K562 (cell line): ENCODE results near the gene LMBR1L. TPM values are rescaled to one million over a fixed set of nuclear protein-coding genes. Genes with fewer than 3 reads are reported as not detected.

Experiments
- ATF7 ChIP-seq: fragments of 450-650 bp; IDR thresholded peaks from 2 replicates; pipeline ENCODE4 v1.7.1; 2014; ENCODE audit warnings: mild to moderate bottlenecking, moderate library complexity
- CSDE1 ChIP-seq, 2 experiments: fragments of 450-650 bp; IDR thresholded peaks; 2 replicates each; pipeline ENCODE4 v1.6.1; 2016; ENCODE audit warnings: mild to moderate bottlenecking in 1 of 2
- EP300 ChIP-seq: IDR thresholded peaks from 2 replicates; pipeline ENCODE4 v1.6.1; 2012; ENCODE audit warnings: low read length, improper control_type of control experiment
- ETS2 ChIP-seq: IDR thresholded peaks from 2 replicates; pipeline ENCODE4 v1.6.1; 2016; ENCODE audit warnings: borderline replicate concordance, missing genetic modification characterization, mild to moderate bottlenecking, moderate library complexity, missing compliant biosample characterization; ENCODE audit not compliant: poor library complexity, severe bottlenecking
- GABPA ChIP-seq: fragments of 200-800 bp; sonication (Bioruptor generic); conservative IDR thresholded peaks from 2 replicates; pipeline ENCODE4 v1.6.1; 2016; ENCODE audit warnings: low read depth, missing genetic modification characterization, missing compliant biosample characterization
- JUN ChIP-seq, 2 experiments: sonication (generic) in 1 of 2; formaldehyde crosslinking in 1 of 2; IDR thresholded peaks; 2 replicates each; pipeline versions ENCODE4 v1.6.1 to v1.8.0; 2012 to 2022; ENCODE audit warnings: borderline replicate concordance in 2 of 2, mild to moderate bottlenecking in 2 of 2, improper control_type of control experiment in 1 of 2, low read depth in 1 of 2, low read length in 1 of 2, missing genetic modification reagents in 1 of 2
- KDM5B ChIP-seq: fragments of 200-600 bp; sonication (generic); IDR thresholded peaks from 2 replicates; pipeline ENCODE4 v1.6.1; 2012; ENCODE audit warnings: low read depth, mild to moderate bottlenecking, moderate library complexity, low read length, control low read depth, inconsistent platforms; ENCODE audit not compliant: insufficient replicate concordance
- MYNN ChIP-seq, 2 experiments: sonication (generic); formaldehyde crosslinking in 1 of 2; IDR thresholded peaks; 2 replicates each; pipeline versions ENCODE4 v1.5.0 to v1.6.1; 2016 to 2020; ENCODE audit warnings: antibody characterized with exemption in 1 of 2, missing genetic modification reagents in 1 of 2
- POLR2AphosphoS5 ChIP-seq: IDR thresholded peaks from 2 replicates; pipeline ENCODE4 v1.6.1; 2011; ENCODE audit warnings: mild to moderate bottlenecking, low read depth, low read length, moderate library complexity; ENCODE audit not compliant: control insufficient read depth, insufficient read depth
- RB1 ChIP-seq: fragments of 450-650 bp; IDR thresholded peaks from 2 replicates; pipeline ENCODE4 v1.6.1; 2017; ENCODE audit warnings: low read depth, mild to moderate bottlenecking
- RFX5 ChIP-seq: IDR thresholded peaks from 2 replicates; pipeline ENCODE4 v1.6.1; 2011; ENCODE audit warnings: low read depth, mild to moderate bottlenecking, improper control_type of control experiment, low read length
- SMAD1 ChIP-seq: fragments of 150-350 bp; IDR thresholded peaks from 2 replicates; pipeline ENCODE4 v1.6.1; 2014; ENCODE audit warnings: low read length, low read depth; ENCODE audit not compliant: partially characterized antibody
- SMAD3 ChIP-seq: fragments of 450-650 bp; formaldehyde crosslinking; conservative IDR thresholded peaks from 2 replicates; pipeline ENCODE4 v1.4.0; 2020; ENCODE audit warnings: mild to moderate bottlenecking
- ZNF134 ChIP-seq: fragments of 250-450 bp; sonication (Bioruptor Pico); conservative IDR thresholded peaks from 2 replicates; pipeline ENCODE4 v1.4.0; 2020
- ZNF384 ChIP-seq: IDR thresholded peaks from 2 replicates; pipeline ENCODE4 v1.6.1; 2012; ENCODE audit warnings: low read depth, low read length, improper control_type of control experiment
- ZNF586 ChIP-seq: fragments of 450-650 bp; formaldehyde crosslinking; conservative IDR thresholded peaks from 2 replicates; pipeline ENCODE4 v1.4.0; 2020; ENCODE audit warnings: mild to moderate bottlenecking, moderate library complexity
- polyA plus RNA-seq, 8 experiments: library from polyadenylated mRNA; depleted of rRNA in 4 of 8; stranded (reverse) in 5 of 8; unstranded in 3 of 8; fragments of >200 nt; fragmentation: Nextera tagmentation in 2 of 8; fragmentation: Illumina TruSeq in 1 of 8; extraction: Ambion mirVana in 2 of 8; extraction: Trizol in 1 of 8; gene quantifications; 2 replicates each; pipeline versions ENCODE4 v1.2.1 to v1.2.3, GENCODE V29; 2011 to 2014; ENCODE audit warnings: inconsistent platforms in 1 of 8, missing spikeins in 1 of 8
- total RNA-seq, 7 experiments: library from RNA; depleted of rRNA in 6 of 7; stranded (reverse); fragments of >200 nt in 6 of 7; fragmentation: Illumina TruSeq in 2 of 7; extraction: Trizol in 2 of 7; gene quantifications; 2 replicates each; pipeline versions ENCODE4 v1.2.1 to v1.2.3, GENCODE V29; 2011 to 2021; ENCODE audit warnings: low replicate concordance in 1 of 7
- TF ChIP-seq, protein P1 (sequence below): fragments of 450-650 bp; formaldehyde crosslinking; IDR thresholded peaks from 2 replicates; pipeline ENCODE4 v1.4.0; 2022; ENCODE audit warnings: mild to moderate bottlenecking, moderate library complexity
- TF ChIP-seq, protein P2 (sequence below): IDR thresholded peaks from 2 replicates; pipeline ENCODE4 v1.6.1; 2011; ENCODE audit not compliant: insufficient read length; ENCODE audit errors: extremely low read depth
- TF ChIP-seq, protein P3 (sequence below), 3 experiments: fragments of 200-800 bp in 1 of 3; sonication (Bioruptor generic) in 1 of 3; sonication (generic) in 1 of 3; formaldehyde crosslinking in 1 of 3; IDR thresholded peaks; 2 replicates each; pipeline versions ENCODE4 v1.6.1 to v1.8.0; 2016 to 2022; ENCODE audit warnings: mild to moderate bottlenecking in 2 of 3, missing compliant biosample characterization in 2 of 3, missing genetic modification characterization in 2 of 3, missing genetic modification reagents in 1 of 3
- TF ChIP-seq, protein P4 (sequence below): fragments of 450-650 bp; IDR thresholded peaks from 2 replicates; pipeline ENCODE4 v1.7.1; 2018; ENCODE audit warnings: mild to moderate bottlenecking, low read depth; ENCODE audit not compliant: partially characterized antibody

The LMBR1L gene
- total and polyA plus RNA-seq, 9 of the 15 experiments (the other 6 are each of a cell fraction or from before 2014, with no cell fraction given): 2.5 to 57.0 (median 31.1) TPM

DNA sequence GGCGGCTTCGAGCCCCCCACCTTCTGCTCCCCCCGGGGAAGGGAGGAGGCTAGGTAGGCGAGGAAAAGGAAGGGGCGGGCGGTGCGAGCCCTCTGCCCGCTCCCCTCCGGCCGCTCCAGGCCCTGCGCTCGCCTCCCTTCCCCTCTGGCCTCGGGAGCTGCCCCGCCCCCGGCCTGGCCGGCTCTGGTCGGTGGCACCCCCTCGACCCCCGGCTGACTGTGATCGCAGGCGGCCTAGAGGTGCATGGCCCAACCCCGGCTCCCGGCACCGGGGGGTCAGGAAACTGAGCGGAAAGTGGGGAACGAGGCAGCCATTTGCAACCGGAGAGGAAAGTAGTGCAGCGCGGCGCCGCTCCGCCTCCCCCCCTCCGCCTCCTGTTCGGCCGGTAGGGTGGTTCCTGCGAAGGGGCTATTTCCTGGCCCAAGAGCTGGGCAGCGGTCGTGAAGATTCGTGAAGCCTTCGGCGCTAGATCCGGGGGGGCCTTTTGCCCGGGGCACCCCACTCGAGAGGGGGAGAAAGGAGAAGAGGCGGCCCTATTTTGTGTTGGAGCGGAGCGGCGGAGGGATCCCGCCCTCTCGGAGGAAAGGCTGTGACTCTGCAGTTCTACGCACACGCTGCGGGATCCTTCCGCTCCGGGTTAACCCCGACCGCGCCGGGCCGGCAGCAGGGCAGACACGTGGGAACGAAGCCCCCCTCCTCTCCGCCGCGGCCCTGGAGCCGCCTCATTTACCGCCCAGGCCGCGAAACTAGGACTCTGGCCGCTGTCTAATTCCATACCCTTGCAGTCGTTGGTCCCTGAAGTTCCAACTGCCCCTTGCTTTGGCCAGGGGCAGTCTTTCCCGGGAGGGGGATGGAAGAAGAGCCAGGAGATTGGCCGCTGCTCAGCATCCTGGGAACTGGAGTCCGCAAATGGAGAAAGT is 50.1 kb downstream of the LMBR1L start, which contains the start of gene KMT2D (continued):
- peak; percentile 53; the same call in 1 of the 2 replicates for TF ChIP-seq EP300
- no peak for TF ChIP-seq ETS2 (tag)
- TF ChIP-seq, protein P1, sequence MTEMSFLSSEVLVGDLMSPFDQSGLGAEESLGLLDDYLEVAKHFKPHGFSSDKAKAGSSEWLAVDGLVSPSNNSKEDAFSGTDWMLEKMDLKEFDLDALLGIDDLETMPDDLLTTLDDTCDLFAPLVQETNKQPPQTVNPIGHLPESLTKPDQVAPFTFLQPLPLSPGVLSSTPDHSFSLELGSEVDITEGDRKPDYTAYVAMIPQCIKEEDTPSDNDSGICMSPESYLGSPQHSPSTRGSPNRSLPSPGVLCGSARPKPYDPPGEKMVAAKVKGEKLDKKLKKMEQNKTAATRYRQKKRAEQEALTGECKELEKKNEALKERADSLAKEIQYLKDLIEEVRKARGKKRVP (CRISPR knock-in tag): no peak
- no peak for TF ChIP-seq ZNF586 (CRISPR knock-in tag)
- TF ChIP-seq, protein P2, sequence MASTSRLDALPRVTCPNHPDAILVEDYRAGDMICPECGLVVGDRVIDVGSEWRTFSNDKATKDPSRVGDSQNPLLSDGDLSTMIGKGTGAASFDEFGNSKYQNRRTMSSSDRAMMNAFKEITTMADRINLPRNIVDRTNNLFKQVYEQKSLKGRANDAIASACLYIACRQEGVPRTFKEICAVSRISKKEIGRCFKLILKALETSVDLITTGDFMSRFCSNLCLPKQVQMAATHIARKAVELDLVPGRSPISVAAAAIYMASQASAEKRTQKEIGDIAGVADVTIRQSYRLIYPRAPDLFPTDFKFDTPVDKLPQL: no peak
- no peak for TF ChIP-seq ZNF384
- peak; percentile 83 for TF ChIP-seq GABPA (tag)
- peak; percentile 58 for TF ChIP-seq MYNN (IDR thresholded peaks at IDR 0.05)
- no peak for TF ChIP-seq MYNN (CRISPR knock-in tag; IDR thresholded peaks at IDR 0.05)
- TF ChIP-seq JUN (IDR thresholded peaks at IDR 0.05; ENCODE audit: borderline replicate concordance, low read depth, low read length): peak; percentile 66; the same call in 1 of the 2 replicates
- no peak for TF ChIP-seq JUN (CRISPR knock-in tag; IDR thresholded peaks at IDR 0.05; ENCODE audit: borderline replicate concordance)
- TF ChIP-seq, protein P3, sequence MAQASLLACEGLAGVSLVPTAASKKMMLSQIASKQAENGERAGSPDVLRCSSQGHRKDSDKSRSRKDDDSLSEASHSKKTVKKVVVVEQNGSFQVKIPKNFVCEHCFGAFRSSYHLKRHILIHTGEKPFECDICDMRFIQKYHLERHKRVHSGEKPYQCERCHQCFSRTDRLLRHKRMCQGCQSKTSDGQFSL (CRISPR knock-in tag; IDR thresholded peaks at IDR 0.05): peak; percentile 97
- TF ChIP-seq, protein P3 (tag; IDR thresholded peaks at IDR 0.05): peak in 1 of 2 experiments; percentile 94; a peak in 2 of 4 replicates
- TF ChIP-seq, protein P4, sequence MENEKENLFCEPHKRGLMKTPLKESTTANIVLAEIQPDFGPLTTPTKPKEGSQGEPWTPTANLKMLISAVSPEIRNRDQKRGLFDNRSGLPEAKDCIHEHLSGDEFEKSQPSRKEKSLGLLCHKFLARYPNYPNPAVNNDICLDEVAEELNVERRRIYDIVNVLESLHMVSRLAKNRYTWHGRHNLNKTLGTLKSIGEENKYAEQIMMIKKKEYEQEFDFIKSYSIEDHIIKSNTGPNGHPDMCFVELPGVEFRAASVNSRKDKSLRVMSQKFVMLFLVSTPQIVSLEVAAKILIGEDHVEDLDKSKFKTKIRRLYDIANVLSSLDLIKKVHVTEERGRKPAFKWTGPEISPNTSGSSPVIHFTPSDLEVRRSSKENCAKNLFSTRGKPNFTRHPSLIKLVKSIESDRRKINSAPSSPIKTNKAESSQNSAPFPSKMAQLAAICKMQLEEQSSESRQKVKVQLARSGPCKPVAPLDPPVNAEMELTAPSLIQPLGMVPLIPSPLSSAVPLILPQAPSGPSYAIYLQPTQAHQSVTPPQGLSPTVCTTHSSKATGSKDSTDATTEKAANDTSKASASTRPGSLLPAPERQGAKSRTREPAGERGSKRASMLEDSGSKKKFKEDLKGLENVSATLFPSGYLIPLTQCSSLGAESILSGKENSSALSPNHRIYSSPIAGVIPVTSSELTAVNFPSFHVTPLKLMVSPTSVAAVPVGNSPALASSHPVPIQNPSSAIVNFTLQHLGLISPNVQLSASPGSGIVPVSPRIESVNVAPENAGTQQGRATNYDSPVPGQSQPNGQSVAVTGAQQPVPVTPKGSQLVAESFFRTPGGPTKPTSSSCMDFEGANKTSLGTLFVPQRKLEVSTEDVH: peak; percentile 83
- TF ChIP-seq KDM5B: peak; percentile 41
- no peak for TF ChIP-seq RFX5
- TF ChIP-seq POLR2AphosphoS5: peak; percentile 81
- no peak for TF ChIP-seq SMAD3 (CRISPR knock-in tag)
- peak; percentile 84 for TF ChIP-seq ATF7
- peak; percentile 86 for TF ChIP-seq RB1
- no peak for TF ChIP-seq ZNF134 (CRISPR knock-in tag)
- TF ChIP-seq CSDE1 (IDR thresholded peaks at IDR 0.05): no peak
- TF ChIP-seq SMAD1: no peak
